ENCODE data around the gene ITPR2. TPM values are rescaled to one million over a fixed set of nuclear protein-coding genes. Genes with fewer than 3 reads are reported as not detected.

Gene ITPR2
- total RNA-seq, 1 experiment from 2014 or later = 41.6 TPM

- peaks cover 57% of the 10 kb centered on the region for H3K4me1 ChIP-seq
- intact Hi-C loops (cut with micrococcal nuclease; ENCODE audit: unreplicated experiment) = loop anchor here (5.0 kb wide), 2 partner anchors 72 to 508 kb away; no protein-coding TSS in a partner anchor
Measured at GRCh38 chr12:26629864-26630263, 203.1 kb downstream of the ITPR2 start.

DNA sequence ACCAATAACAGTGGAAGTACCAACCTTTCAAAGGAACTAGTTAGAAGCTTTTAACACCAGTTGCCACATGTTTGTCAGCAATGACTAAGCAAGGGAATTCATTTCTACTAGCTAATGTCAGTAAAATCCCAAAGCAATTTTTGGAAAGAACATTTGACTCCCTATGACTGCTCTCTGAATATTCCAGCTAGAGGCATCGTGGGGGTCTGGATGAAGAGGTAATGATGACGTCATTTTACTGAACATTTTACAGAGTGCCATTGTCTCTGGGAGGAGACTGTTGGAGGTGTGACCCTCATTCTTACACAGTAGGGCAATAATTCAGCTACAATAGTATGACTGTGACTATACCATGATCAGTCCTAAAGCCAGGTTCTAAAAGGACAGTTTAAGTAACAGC lies 204.8 kb downstream of the ITPR2 start:
- no peak for DNase-seq
- TF ChIP-seq, protein P1, sequence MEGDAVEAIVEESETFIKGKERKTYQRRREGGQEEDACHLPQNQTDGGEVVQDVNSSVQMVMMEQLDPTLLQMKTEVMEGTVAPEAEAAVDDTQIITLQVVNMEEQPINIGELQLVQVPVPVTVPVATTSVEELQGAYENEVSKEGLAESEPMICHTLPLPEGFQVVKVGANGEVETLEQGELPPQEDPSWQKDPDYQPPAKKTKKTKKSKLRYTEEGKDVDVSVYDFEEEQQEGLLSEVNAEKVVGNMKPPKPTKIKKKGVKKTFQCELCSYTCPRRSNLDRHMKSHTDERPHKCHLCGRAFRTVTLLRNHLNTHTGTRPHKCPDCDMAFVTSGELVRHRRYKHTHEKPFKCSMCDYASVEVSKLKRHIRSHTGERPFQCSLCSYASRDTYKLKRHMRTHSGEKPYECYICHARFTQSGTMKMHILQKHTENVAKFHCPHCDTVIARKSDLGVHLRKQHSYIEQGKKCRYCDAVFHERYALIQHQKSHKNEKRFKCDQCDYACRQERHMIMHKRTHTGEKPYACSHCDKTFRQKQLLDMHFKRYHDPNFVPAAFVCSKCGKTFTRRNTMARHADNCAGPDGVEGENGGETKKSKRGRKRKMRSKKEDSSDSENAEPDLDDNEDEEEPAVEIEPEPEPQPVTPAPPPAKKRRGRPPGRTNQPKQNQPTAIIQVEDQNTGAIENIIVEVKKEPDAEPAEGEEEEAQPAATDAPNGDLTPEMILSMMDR (IDR thresholded peaks at IDR 0.05; ENCODE audit: insufficient read depth in 1 of 2, low read depth in 1 of 2, low read length in 1 of 2, severe bottlenecking in 1 of 2, unreplicated experiment in 1 of 2) = no peak
- no peaks in the 10 kb centered on the region for H3K36me3 ChIP-seq (ENCODE audit: control insufficient read depth, insufficient read depth, low read length)
- H3K4me3 ChIP-seq (ENCODE audit: low read depth, low read length) = no peak overlapping the region
- no peaks in the 10 kb centered on the region for H3K27me3 ChIP-seq (replicated peaks; ENCODE audit: control insufficient read depth, insufficient read depth, low read length)
- peaks cover 19% of the 10 kb centered on the region for H3K36me3 Mint-ChIP-seq (ENCODE audit: insufficient read depth, unreplicated experiment)
- CTCF ChIA-PET = interaction anchor here (1.5 kb wide), 1 partner anchor 14 kb away, joined by 6 read pairs; no protein-coding TSS in a partner anchor
- no peaks in the 10 kb centered on the region for H3K27me3 Mint-ChIP-seq (ENCODE audit: insufficient read depth, unreplicated experiment)
- no TSS peak for BruUV-seq (replicated peaks)
- no peak overlapping the region for H3K4me3 Mint-ChIP-seq (ENCODE audit: unreplicated experiment)
- peaks cover 43% of the 10 kb centered on the region for H3K4me1 ChIP-seq
- no peaks in the 10 kb centered on the region for H3K9me3 Mint-ChIP-seq (ENCODE audit: unreplicated experiment)
- H3K9me3 ChIP-seq = no peaks in the 10 kb centered on the region
- peak overlapping the region; percentile 51 for H3K27ac Mint-ChIP-seq (ENCODE audit: unreplicated experiment)
- POLR2A ChIA-PET = no interaction called here
- intact Hi-C loops (cut with micrococcal nuclease; ENCODE audit: unreplicated experiment) = no loop called here
- peaks cover 47% of the 10 kb centered on the region for H3K4me1 Mint-ChIP-seq (ENCODE audit: low read depth, unreplicated experiment)

More at GRCh38 chr12:26629864-26630263, 203.1 kb downstream of the ITPR2 start:
- TSS peak; percentile 46 for BruUV-seq (replicated peaks)
- Histone ChIP-seq H3K27me3 (replicated peaks; ENCODE audit: control insufficient read depth, insufficient read depth, low read length) (no peaks in the 10 kb centered on the region), H3K9me3 (no peaks in the 10 kb centered on the region), H3K36me3 (ENCODE audit: control insufficient read depth, insufficient read depth, low read length) (no peaks in the 10 kb centered on the region), H3K4me3 (ENCODE audit: low read depth, low read length) (no peak overlapping the region)
- TF ChIP-seq, protein P1 (IDR thresholded peaks at IDR 0.05; ENCODE audit: insufficient read depth in 1 of 2, low read depth in 1 of 2, low read length in 1 of 2, severe bottlenecking in 1 of 2, unreplicated experiment in 1 of 2) = peak in 1 of 2 experiments; percentile 11
- ChIA-PET CTCF (interaction anchor here (1.6 to 1.8 kb wide), 2 partner anchors 23 to 72 kb away, joined by 3 to 7 read pairs; no protein-coding TSS in a partner anchor), POLR2A (no interaction called here)
- Mint-ChIP-seq H3K4me1 (ENCODE audit: low read depth, unreplicated experiment) (peaks cover 55% of the 10 kb centered on the region), H3K9me3 (ENCODE audit: unreplicated experiment) (no peaks in the 10 kb centered on the region), H3K36me3 (ENCODE audit: insufficient read depth, unreplicated experiment) (peaks cover 21% of the 10 kb centered on the region), H3K27ac (ENCODE audit: unreplicated experiment) (peak overlapping the region; percentile 51), H3K27me3 (ENCODE audit: insufficient read depth, unreplicated experiment) (no peaks in the 10 kb centered on the region), H3K4me3 (ENCODE audit: unreplicated experiment) (peak overlapping the region; percentile 14)
- DNase-seq = no peak

- H3K4me1 Mint-ChIP-seq (ENCODE audit: low read depth, unreplicated experiment) = peaks cover 38% of the 10 kb centered on the region
- POLR2A ChIA-PET = no interaction called here
- Histone ChIP-seq H3K27me3 (replicated peaks; ENCODE audit: control insufficient read depth, insufficient read depth, low read length) (no peaks in the 10 kb centered on the region), H3K4me1 (peaks cover 34% of the 10 kb centered on the region), H3K9me3 (no peaks in the 10 kb centered on the region), H3K4me3 (ENCODE audit: low read depth, low read length) (no peak overlapping the region), H3K36me3 (ENCODE audit: control insufficient read depth, insufficient read depth, low read length) (no peaks in the 10 kb centered on the region; the same call in 1 of the 2 replicates)
- no peaks in the 10 kb centered on the region for H3K9me3 Mint-ChIP-seq (ENCODE audit: unreplicated experiment)
- H3K4me3 Mint-ChIP-seq (ENCODE audit: unreplicated experiment) = no peak overlapping the region
- TF ChIP-seq, protein P1 (IDR thresholded peaks at IDR 0.05; ENCODE audit: insufficient read depth in 1 of 2, low read depth in 1 of 2, low read length in 1 of 2, severe bottlenecking in 1 of 2, unreplicated experiment in 1 of 2) = no peak
- BruUV-seq (replicated peaks) = no TSS peak
- peak overlapping the region; percentile 64 for H3K27ac Mint-ChIP-seq (ENCODE audit: unreplicated experiment)
- intact Hi-C loops (cut with micrococcal nuclease; ENCODE audit: unreplicated experiment) = no loop called here
- H3K27me3 Mint-ChIP-seq (ENCODE audit: insufficient read depth, unreplicated experiment) = no peaks in the 10 kb centered on the region
- peak in 1 of 2 experiments; percentile 54 for DNase-seq
- CTCF ChIA-PET = no interaction called here
- H3K36me3 Mint-ChIP-seq (ENCODE audit: insufficient read depth, unreplicated experiment) = peaks cover 19% of the 10 kb centered on the region
Measured at GRCh38 chr12:26627335-26627734, 205.7 kb downstream of the ITPR2 start.

Measured in Caco-2 (cell line).